Measurements from ENCODE around the gene KRTAP10-11. TPM values are rescaled to one million over a fixed set of nuclear protein-coding genes. Genes with fewer than 3 reads are reported as not detected.

KRTAP10-11 gene
- total and polyA plus RNA-seq, 2 experiments from 2014 or later: not detected

DNA sequence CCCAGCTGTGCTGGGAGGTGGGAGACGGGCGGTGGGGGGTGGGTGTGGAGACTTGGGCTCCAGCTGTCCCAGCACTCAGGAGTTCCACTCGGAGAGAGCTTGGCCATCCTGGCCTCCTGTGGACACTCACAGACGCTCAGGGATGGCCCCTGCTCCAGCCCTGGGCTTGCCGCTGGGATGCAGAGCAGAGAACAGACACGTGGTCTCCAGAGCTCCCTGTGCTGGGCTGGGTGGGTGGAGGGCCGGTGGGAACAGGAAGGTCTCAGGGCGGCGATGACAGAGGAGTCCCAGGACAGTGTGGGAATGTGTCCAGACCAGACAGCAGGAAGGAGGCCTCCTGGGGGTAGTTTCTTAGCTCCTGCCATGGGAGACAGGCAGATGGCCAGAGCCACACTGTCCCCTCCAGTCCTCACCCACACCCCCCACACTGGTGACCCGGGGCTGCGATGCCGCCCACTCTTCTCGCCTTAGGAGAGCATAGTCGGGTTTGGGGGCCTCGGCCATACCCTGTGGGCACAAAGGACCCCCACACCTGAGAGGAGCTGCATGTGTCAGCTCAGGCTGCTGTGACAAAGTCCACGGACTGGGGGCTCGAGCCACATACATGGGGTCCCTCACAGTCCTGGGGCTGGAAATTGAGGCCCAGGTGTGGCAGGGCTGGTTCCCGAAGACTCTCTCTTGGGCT, 17.4 kb upstream of the KRTAP10-11 start (continued):
- TF ChIP-seq, protein P1, sequence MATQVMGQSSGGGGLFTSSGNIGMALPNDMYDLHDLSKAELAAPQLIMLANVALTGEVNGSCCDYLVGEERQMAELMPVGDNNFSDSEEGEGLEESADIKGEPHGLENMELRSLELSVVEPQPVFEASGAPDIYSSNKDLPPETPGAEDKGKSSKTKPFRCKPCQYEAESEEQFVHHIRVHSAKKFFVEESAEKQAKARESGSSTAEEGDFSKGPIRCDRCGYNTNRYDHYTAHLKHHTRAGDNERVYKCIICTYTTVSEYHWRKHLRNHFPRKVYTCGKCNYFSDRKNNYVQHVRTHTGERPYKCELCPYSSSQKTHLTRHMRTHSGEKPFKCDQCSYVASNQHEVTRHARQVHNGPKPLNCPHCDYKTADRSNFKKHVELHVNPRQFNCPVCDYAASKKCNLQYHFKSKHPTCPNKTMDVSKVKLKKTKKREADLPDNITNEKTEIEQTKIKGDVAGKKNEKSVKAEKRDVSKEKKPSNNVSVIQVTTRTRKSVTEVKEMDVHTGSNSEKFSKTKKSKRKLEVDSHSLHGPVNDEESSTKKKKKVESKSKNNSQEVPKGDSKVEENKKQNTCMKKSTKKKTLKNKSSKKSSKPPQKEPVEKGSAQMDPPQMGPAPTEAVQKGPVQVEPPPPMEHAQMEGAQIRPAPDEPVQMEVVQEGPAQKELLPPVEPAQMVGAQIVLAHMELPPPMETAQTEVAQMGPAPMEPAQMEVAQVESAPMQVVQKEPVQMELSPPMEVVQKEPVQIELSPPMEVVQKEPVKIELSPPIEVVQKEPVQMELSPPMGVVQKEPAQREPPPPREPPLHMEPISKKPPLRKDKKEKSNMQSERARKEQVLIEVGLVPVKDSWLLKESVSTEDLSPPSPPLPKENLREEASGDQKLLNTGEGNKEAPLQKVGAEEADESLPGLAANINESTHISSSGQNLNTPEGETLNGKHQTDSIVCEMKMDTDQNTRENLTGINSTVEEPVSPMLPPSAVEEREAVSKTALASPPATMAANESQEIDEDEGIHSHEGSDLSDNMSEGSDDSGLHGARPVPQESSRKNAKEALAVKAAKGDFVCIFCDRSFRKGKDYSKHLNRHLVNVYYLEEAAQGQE (IDR thresholded peaks at IDR 0.05; ENCODE audit: unreplicated experiment): no peak
- TF ChIP-seq POLR2AphosphoS5 (IDR thresholded peaks at IDR 0.05; ENCODE audit: low read depth) (no peak), NANOG (IDR thresholded peaks at IDR 0.05; ENCODE audit: borderline replicate concordance) (no peak), JUNB (IDR thresholded peaks at IDR 0.05; ENCODE audit: unreplicated experiment) (no peak)
- TF ChIP-seq, protein P2, sequence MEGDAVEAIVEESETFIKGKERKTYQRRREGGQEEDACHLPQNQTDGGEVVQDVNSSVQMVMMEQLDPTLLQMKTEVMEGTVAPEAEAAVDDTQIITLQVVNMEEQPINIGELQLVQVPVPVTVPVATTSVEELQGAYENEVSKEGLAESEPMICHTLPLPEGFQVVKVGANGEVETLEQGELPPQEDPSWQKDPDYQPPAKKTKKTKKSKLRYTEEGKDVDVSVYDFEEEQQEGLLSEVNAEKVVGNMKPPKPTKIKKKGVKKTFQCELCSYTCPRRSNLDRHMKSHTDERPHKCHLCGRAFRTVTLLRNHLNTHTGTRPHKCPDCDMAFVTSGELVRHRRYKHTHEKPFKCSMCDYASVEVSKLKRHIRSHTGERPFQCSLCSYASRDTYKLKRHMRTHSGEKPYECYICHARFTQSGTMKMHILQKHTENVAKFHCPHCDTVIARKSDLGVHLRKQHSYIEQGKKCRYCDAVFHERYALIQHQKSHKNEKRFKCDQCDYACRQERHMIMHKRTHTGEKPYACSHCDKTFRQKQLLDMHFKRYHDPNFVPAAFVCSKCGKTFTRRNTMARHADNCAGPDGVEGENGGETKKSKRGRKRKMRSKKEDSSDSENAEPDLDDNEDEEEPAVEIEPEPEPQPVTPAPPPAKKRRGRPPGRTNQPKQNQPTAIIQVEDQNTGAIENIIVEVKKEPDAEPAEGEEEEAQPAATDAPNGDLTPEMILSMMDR (conservative IDR thresholded peaks at IDR 0.05; ENCODE audit: low read depth in 2 of 2): no peak

DNA sequence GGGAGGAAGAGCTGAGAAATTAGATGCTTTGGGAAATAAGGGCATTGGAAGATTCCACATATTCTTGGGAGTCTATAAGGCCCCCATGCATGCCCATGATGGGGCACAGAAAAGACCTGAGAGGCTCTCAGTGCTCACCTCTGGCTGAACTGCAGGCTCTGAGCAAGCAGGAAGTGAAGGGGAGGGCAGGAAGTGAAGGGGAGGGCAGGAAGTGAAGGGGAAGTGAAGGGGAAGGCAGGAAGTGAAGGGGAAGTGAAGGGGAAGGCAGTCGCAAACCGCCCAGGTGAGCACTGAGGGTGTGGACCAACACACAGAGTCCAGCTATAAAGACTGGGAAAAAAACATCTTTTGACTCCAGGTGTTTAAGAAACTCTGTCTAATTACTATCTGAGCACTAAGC, 15.8 kb upstream of the KRTAP10-11 start:
- H3K27ac Mint-ChIP-seq: no peak overlapping the region
- Histone ChIP-seq H3K4me3 (no peak overlapping the region), H3K79me2 (replicated peaks; ENCODE audit: insufficient read depth) (no peaks in the 10 kb centered on the region), H3K4me1 (ENCODE audit: insufficient read depth) (no peaks in the 10 kb centered on the region), H4K20me1 (replicated peaks; ENCODE audit: insufficient read depth) (no peaks in the 10 kb centered on the region), H2AFZ (no peak overlapping the region), H3K9me2 (ENCODE audit: insufficient read depth) (no peaks in the 10 kb centered on the region), H3K36me3 (ENCODE audit: insufficient read depth) (0 out of 2 replicates have a peak, but pooled peaks cover 6% of the 10 kb centered on the region), H3K4me2 (no peak overlapping the region), H3K27me3 (ENCODE audit: insufficient read depth) (no peaks in the 10 kb centered on the region), H3K27ac (ENCODE audit: low read depth) (no peak overlapping the region), H3F3A (replicated peaks; ENCODE audit: low read depth) (no peaks in the 10 kb centered on the region)
- DNase-seq (ENCODE audit: low spot score) (no peak), ATAC-seq (no peak)
- TF ChIP-seq EZH2 (IDR thresholded peaks at IDR 0.05; ENCODE audit: low read depth, unreplicated experiment): no peak
- TF ChIP-seq STAT1 (IDR thresholded peaks at IDR 0.05; ENCODE audit: unreplicated experiment): no peak
- H3K36me3 Mint-ChIP-seq (ENCODE audit: low read depth): peaks cover 7% of the 10 kb centered on the region
- H3K9me3 Mint-ChIP-seq: peaks cover 20% of the 10 kb centered on the region
- no peaks in the 10 kb centered on the region for H3K4me1 Mint-ChIP-seq
- H3K4me3 Mint-ChIP-seq: no peak overlapping the region
- H3K27me3 Mint-ChIP-seq (ENCODE audit: insufficient read depth, low read depth, poor library complexity): peaks cover 7% of the 10 kb centered on the region

DNA sequence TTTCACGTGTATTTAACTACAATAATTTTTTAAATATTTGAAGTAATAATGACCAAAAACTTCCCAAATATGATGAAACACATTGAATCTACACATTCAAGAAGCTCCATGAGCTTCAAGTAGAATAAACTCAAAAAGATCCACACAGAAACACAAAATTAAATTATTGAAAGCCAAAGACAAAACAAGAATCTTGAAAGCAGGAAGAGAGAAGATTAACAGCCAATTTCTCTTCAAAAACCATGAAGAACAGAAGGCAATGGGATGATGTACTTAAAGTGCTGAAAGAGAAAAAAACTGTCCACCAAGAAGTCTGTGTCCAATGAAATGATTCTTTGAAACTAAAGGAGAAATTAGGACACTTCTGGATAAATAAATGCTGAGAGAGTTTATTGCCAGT, 14.1 kb upstream of the KRTAP10-11 start:
- Histone ChIP-seq H2AFZ (no peak overlapping the region), H3K4me2 (no peak overlapping the region), H3K36me3 (ENCODE audit: insufficient read depth) (0 out of 2 replicates have a peak, but pooled peaks cover 6% of the 10 kb centered on the region), H4K20me1 (replicated peaks; ENCODE audit: insufficient read depth) (no peaks in the 10 kb centered on the region), H3K4me1 (ENCODE audit: insufficient read depth) (no peaks in the 10 kb centered on the region), H3K79me2 (replicated peaks; ENCODE audit: insufficient read depth) (no peaks in the 10 kb centered on the region), H3K27me3 (ENCODE audit: insufficient read depth) (no peaks in the 10 kb centered on the region), H3K27ac (ENCODE audit: low read depth) (no peak overlapping the region), H3K4me3 (no peak overlapping the region), H3K9me2 (ENCODE audit: insufficient read depth) (no peaks in the 10 kb centered on the region), H3F3A (replicated peaks; ENCODE audit: low read depth) (no peaks in the 10 kb centered on the region)
- no peak for TF ChIP-seq ZNF331 (CRISPR knock-in tag; IDR thresholded peaks at IDR 0.05; ENCODE audit: low read depth)
- ATAC-seq (no peak), DNase-seq (ENCODE audit: low spot score) (no peak)
- Mint-ChIP-seq H3K9me3 (peaks cover 20% of the 10 kb centered on the region), H3K27me3 (ENCODE audit: insufficient read depth, low read depth, poor library complexity) (peaks cover 5% of the 10 kb centered on the region), H3K4me3 (no peak overlapping the region), H3K27ac (no peak overlapping the region), H3K36me3 (ENCODE audit: low read depth) (peaks cover 7% of the 10 kb centered on the region), H3K4me1 (no peaks in the 10 kb centered on the region)

Measured in GM23338 (cell line).